Activated CD8-positive, alpha-beta memory T cell treated with anti-CD3 and anti-CD28 coated beads, Interleukin-2, amount 50 U/mL, for 1 hour (primary cell): ENCODE measurements around the gene FAM83E.
"Not testable (repeated sequence)": the region's sequence is repeated elsewhere in the genome, so short reads cannot be mapped to it uniquely, and the experiment has no call there.

Experiments
- DNase-seq: peaks from one replicate; pipeline ENCODE4 v3.0.0-alpha.2; 2020; ENCODE audit errors: extremely low read depth

The FAM83E gene

GRCh38 chr19:48614436-48615230 lies at the start of gene FAM83E:
TSS of gene FAM83E (minus strand) at chr19:48615076. CDS start at chr19:48613372, 1,704 bp downstream.
- no peak for DNase-seq

GRCh38 chr19:48664476-48664875 lies 49.6 kb upstream of the FAM83E start:
- DNase-seq, result no peak

- DNase-seq, result no peak
These were observed 48.8 kb upstream of the FAM83E start for GRCh38 chr19:48663667-48664066.

GRCh38 chr19:48661711-48662090 lies 46.8 kb upstream of the FAM83E start:
- no peak for DNase-seq

GRCh38 chr19:48660852-48661710 lies 46.2 kb upstream of the FAM83E start:
- DNase-seq, result peak; percentile 64

- DNase-seq, result no peak
These were observed 44.9 kb upstream of the FAM83E start for GRCh38 chr19:48659768-48660167.

- DNase-seq, result no peak
These were observed 43.6 kb upstream of the FAM83E start for GRCh38 chr19:48658483-48658882.

- not testable (repeated sequence) for DNase-seq
These were observed 43.0 kb upstream of the FAM83E start for GRCh38 chr19:48657828-48658227.

- no peak for DNase-seq
These were observed 42.1 kb upstream of the FAM83E start for GRCh38 chr19:48656840-48657474.

- DNase-seq, result no peak
These were observed 39.6 kb upstream of the FAM83E start for GRCh38 chr19:48654299-48655059.

GRCh38 chr19:48651683-48652048 lies 36.8 kb upstream of the FAM83E start:
- DNase-seq, result no peak

GRCh38 chr19:48650974-48651682 lies 36.3 kb upstream of the FAM83E start:
- DNase-seq, result no peak

- no peak for DNase-seq
These were observed 33.3 kb upstream of the FAM83E start for GRCh38 chr19:48648134-48648533.

- no peak for DNase-seq
These were observed 31.9 kb upstream of the FAM83E start for GRCh38 chr19:48646722-48647216.

GRCh38 chr19:48646001-48646721 lies 31.3 kb upstream of the FAM83E start, which contains the start of gene CA11:
TSS of gene CA11 (minus strand) at chr19:48646187. CDS start at chr19:48645632, 555 bp downstream.
- peak; percentile 75 for DNase-seq

- no peak for DNase-seq
These were observed 30.7 kb upstream of the FAM83E start for GRCh38 chr19:48645620-48646000.

GRCh38 chr19:48644839-48645619 lies 30.2 kb upstream of the FAM83E start:
- peak; percentile 48 for DNase-seq

GRCh38 chr19:48644355-48644754 lies 29.5 kb upstream of the FAM83E start:
- DNase-seq, result no peak

- no peak for DNase-seq
These were observed 28.0 kb upstream of the FAM83E start for GRCh38 chr19:48642862-48643261.
